Heart left ventricle (tissue), 16 donors: ENCODE measurements around the gene AP3B2. TPM values are rescaled to one million over a fixed set of nuclear protein-coding genes. Genes with fewer than 3 reads are reported as not detected.

Source experiments
- ATAC-seq, 4 donors: fragments of 200-7000 bp; cut with Tn5 transposase; one replicate each; pipeline ENCODE4 v1.9.1; 2020 to 2022; ENCODE audit warnings: moderate library complexity in 4 of 4, mild to moderate bottlenecking in 3 of 4, moderate number of reproducible peaks in 1 of 4
- DNase-seq, 5 donors: peaks; one replicate each; pipeline ENCODE4 v3.0.0-alpha.2; 2020
- H3K27ac ChIP-seq, 12 donors: fragments of 200-600 bp; sonication (generic) in 4 of 12; one replicate each; pipeline versions ENCODE4 v1.5.0 to v1.8.0; 2016 to 2022; ENCODE audit warnings: mild to moderate bottlenecking in 2 of 12
- H3K27me3 ChIP-seq, 9 donors: fragments of 200-600 bp; sonication (generic) in 2 of 9; one replicate each; pipeline versions ENCODE4 v1.5.1 to v1.8.0; 2016 to 2022; ENCODE audit warnings: mild to moderate bottlenecking in 3 of 9
- H3K36me3 ChIP-seq, 9 donors: fragments of 200-600 bp; sonication (generic) in 2 of 9; one replicate each; pipeline versions ENCODE4 v1.5.0 to v1.8.0; 2018 to 2022; ENCODE audit warnings: mild to moderate bottlenecking in 2 of 9
- H3K4me1 ChIP-seq, 12 donors: fragments of 200-600 bp; sonication (generic) in 4 of 12; one replicate each; pipeline versions ENCODE4 v1.5.0 to v1.8.0; 2016 to 2022; ENCODE audit warnings: mild to moderate bottlenecking in 3 of 12
- H3K4me3 ChIP-seq, 12 donors: fragments of 200-600 bp; sonication (generic) in 4 of 12; one replicate each; pipeline versions ENCODE4 v1.5.0 to v1.8.0; 2017 to 2022; ENCODE audit warnings: mild to moderate bottlenecking in 9 of 12, moderate library complexity in 4 of 12
- H3K9me3 ChIP-seq, 12 donors: fragments of 200-600 bp; sonication (generic) in 4 of 12; one replicate each; pipeline versions ENCODE4 v1.5.0 to v1.8.0; 2016 to 2022; ENCODE audit warnings: mild to moderate bottlenecking in 1 of 12
- CTCF ChIP-seq, 12 donors: fragments of 200-600 bp; sonication (generic) in 4 of 12; IDR thresholded peaks; one replicate each; pipeline versions ENCODE4 v1.5.0 to v1.8.0; 2018 to 2022; ENCODE audit warnings: antibody characterized with exemption in 12 of 12, mild to moderate bottlenecking in 5 of 12
- POLR2A ChIP-seq, 2 donors: fragments of 450-650 bp; IDR thresholded peaks; one replicate each; pipeline ENCODE4 v1.6.1; 2017; ENCODE audit warnings: antibody characterized with exemption in 2 of 2, mild to moderate bottlenecking in 2 of 2, moderate library complexity in 2 of 2
- WGBS, 4 donors: extraction: QIAGEN DNeasy Blood & Tissue Kit in 2 of 4; methylation state at CpG; one replicate each; pipeline versions ENCODE4 v1.1.5 to v1.1.7; 2013 to 2018; 5-methylcytosine and 5-hydroxymethylcytosine counted together
- intact Hi-C, 10 donors: fragments of 100-400 bp; cut with DNase I; formaldehyde crosslinking; loops; one replicate each; pipeline versions ENCODE4 v1.11.1 to v1.14.2; 2022
- long read RNA-seq, 3 donors: library from polyadenylated mRNA; unstranded; transcript quantifications; one replicate each; pipeline ENCODE4 v2.0.0, GENCODE V29; 2020 to 2021
- polyA plus RNA-seq, 2 donors: library from polyadenylated mRNA; stranded (reverse); fragments of 200-250 nt; gene quantifications; one replicate each; pipeline ENCODE4 v1.2.3, GENCODE V29; 2013
- total RNA-seq, 9 donors: library from RNA; depleted of rRNA in 2 of 9; stranded (reverse); fragments of >200 nt in 2 of 9; fragmentation: NEBNext Ultra II Directional in 3 of 9; extraction: Animal tissue kit (Norgen Biotek cat#: 25700) in 3 of 9; gene quantifications; one replicate each; pipeline versions ENCODE4 v1.1.0 to v1.2.4, GENCODE V29; 2016 to 2023
- donor health status: ischemic (EF 13 %, LVEDD 7.1; RV severe dilation, severe dysfunction).
- donor health status: healthy with polysubstance abuse.
- donor health status: DM: no; HTN: yes; CAD: no.
- donor health status: DM: no; HTN: no; CAD: no.
- donor health status: ischemic (EF 25% LVEDD 6.9; RV normal size, moderate dysfunction).
- donor health status: ischemic (EF 25% LVEDD 5.7; RV mildly dilated, moderate dysfunction).
- donor health status: healthy.
- donor health status: DM: yes; HTN: yes; CAD: no.
- donor health status: ischemic (EF 35%, LVEDD 5.7; RV mildly dilated, moderate dysfunction).
- donor health status: nonischemic (EF 11% LVEDD 7.7; RV severe dilation, severe dysfunction).
- donor health status: DM: yes; HTN: yes; CAD: no.
- donor health status: PGD.
- donor health status: ischemic (EF 29% LVEDD 5.4; RV normal size, mild dysfunction).
- donor health status: nonischemic (EF 23%, LVEDD 6.1; RV moderate dilation, normal function).

The AP3B2 gene, protein sequence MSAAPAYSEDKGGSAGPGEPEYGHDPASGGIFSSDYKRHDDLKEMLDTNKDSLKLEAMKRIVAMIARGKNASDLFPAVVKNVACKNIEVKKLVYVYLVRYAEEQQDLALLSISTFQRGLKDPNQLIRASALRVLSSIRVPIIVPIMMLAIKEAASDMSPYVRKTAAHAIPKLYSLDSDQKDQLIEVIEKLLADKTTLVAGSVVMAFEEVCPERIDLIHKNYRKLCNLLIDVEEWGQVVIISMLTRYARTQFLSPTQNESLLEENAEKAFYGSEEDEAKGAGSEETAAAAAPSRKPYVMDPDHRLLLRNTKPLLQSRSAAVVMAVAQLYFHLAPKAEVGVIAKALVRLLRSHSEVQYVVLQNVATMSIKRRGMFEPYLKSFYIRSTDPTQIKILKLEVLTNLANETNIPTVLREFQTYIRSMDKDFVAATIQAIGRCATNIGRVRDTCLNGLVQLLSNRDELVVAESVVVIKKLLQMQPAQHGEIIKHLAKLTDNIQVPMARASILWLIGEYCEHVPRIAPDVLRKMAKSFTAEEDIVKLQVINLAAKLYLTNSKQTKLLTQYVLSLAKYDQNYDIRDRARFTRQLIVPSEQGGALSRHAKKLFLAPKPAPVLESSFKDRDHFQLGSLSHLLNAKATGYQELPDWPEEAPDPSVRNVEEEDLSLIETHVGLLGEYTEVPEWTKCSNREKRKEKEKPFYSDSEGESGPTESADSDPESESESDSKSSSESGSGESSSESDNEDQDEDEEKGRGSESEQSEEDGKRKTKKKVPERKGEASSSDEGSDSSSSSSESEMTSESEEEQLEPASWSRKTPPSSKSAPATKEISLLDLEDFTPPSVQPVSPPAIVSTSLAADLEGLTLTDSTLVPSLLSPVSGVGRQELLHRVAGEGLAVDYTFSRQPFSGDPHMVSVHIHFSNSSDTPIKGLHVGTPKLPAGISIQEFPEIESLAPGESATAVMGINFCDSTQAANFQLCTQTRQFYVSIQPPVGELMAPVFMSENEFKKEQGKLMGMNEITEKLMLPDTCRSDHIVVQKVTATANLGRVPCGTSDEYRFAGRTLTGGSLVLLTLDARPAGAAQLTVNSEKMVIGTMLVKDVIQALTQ
- total RNA-seq (1 to 10 TPM in 1 of 9 donors, under 1 TPM in 5, not detected in 3; 0.22 to 5.2 (median 0.54) TPM), polyA plus RNA-seq (under 1 TPM; 0.06 to 0.11 TPM)
- long read RNA-seq, donor 1 = 0 reads
- long read RNA-seq, donor 2 = 0 reads
- long read RNA-seq, donor 3 = 0 reads

DNA sequence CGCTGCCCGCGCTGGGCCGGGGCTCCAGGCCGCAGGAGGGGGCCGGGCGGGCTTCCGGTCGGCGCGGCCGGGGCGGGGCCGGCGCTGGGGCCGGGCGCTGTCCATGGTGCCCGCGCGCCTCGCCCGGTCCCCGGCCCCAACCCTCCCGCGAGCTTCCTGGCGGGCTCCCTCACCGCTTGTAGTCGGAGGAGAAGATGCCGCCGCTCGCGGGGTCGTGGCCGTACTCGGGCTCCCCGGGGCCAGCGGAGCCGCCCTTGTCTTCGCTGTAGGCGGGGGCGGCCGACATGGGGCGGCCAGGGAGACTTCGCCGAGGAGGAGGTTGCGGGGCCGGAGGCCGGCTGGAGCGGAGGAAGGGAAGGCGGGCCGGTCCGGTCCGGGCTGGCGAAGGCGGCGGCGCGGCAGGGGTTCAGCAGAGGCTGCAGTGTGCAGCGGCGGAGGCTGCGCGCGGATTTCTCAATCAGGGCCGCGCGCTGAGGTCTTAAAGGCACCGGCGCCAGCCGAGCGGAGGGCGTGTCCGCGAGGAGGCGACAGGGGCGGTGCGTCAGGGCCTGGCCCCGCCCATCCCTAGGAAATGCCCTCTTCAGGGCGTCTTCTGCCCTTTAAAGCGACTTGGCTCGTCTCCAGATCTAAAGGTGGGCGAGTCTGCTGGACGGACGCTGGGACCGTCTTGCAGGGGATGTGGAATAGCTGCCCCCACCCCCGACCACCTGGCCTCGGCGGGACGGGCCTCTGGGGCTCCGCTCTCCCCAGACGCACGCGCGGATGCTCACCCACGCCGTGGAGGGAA, at the start of gene AP3B2:
AP3B2 (minus strand) TSS at position 455 of the 787 bp plus-strand sequence; CDS start at position 286, 169 bp downstream.
- TF ChIP-seq POLR2A (IDR thresholded peaks at IDR 0.05) = no peak
- TF ChIP-seq CTCF (IDR thresholded peaks at IDR 0.05) = no peak
- H3K27ac ChIP-seq = peak within 1 kb of the TSS in 1 of 12 donors; percentile 59
- intact Hi-C loops = loop anchor here in 1 of 10 donors (10.0 kb wide), 1 partner anchor 55 kb away; no protein-coding TSS in a partner anchor

DNA sequence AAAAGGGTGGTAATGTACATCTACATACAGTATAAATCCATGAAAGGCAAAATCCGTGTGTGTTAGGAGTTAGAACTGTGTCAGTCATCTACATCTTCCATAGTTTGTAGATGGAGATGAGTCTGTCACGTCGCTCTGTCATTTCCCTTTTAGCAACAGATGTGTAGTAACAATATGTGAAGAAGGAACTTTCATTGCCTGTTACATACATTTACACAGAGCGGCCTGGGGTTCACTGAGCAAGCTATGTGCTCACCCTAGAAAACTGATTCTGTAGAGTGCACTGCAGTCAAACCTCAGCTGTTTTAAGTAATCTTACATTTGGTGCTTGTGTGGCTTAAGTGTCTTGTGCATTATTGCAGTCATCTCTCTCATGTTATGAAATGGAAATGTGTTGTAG, 41.6 kb upstream of the AP3B2 start:
- Histone ChIP-seq H3K36me3 (peaks cover 0 to 41% (median 34%) of the 10 kb centered on the region in 9 donors), H3K9me3 (no peaks in the 10 kb centered on the region), H3K27ac (peak overlapping the region in 2 of 12 donors; percentile 92 to 95), H3K27me3 (no peaks in the 10 kb centered on the region), H3K4me1 (peaks cover 0 to 36% (median 17%) of the 10 kb centered on the region in 12 donors), H3K4me3 (peak overlapping the region; percentile 25 to 95 (median 77))
- WGBS, 4 donors = 45 to 55% (median 51%) methylated on average over 4 of the region's 4 CpGs
- DNase-seq = no peak
- intact Hi-C loops = loop anchor here in 6 of 10 donors (2.0 to 10.0 kb wide), 5 partner anchors 53 to 233 kb away; partner anchors contain the start of genes FSD2 (in 5 of the 6), WHAMM (in 5 of the 6), RPS17 (in 2 of the 6) and RAMAC (in 1 of the 6)
- ATAC-seq = no peak
- TF ChIP-seq POLR2A (IDR thresholded peaks at IDR 0.05) = no peak
- TF ChIP-seq CTCF (IDR thresholded peaks at IDR 0.05) = no peak

More for the DNA sequence above, at the start of gene AP3B2:
- DNase-seq = peak; percentile 35 to 73 (median 56)
- Histone ChIP-seq H3K4me1 (peaks cover 0 to 17% (median 9%) of the 10 kb centered on the region in 12 donors), H3K9me3 (no peaks in the 10 kb centered on the region), H3K36me3 (no peaks in the 10 kb centered on the region), H3K27me3 (peaks cover 0 to 20% (median 4%) of the 10 kb centered on the region in 9 donors), H3K4me3 (peak within 1 kb of the TSS; percentile 33 to 73 (median 64))
- whole genome bisulfite sequencing, 4 donors = 1 to 4% (median 1%) methylated on average over 5 to 95 of the region's 95 CpGs
- ATAC-seq = peak; percentile 32 to 98 (median 90)

- Histone ChIP-seq H3K27ac (peak overlapping the region in 11 of 12 donors; percentile 25 to 95 (median 91)), H3K4me3 (peak overlapping the region; percentile 25 to 95 (median 77)), H3K27me3 (no peaks in the 10 kb centered on the region), H3K36me3 (peaks cover 0 to 36% (median 28%) of the 10 kb centered on the region in 9 donors), H3K9me3 (no peaks in the 10 kb centered on the region), H3K4me1 (peaks cover 0 to 36% (median 17%) of the 10 kb centered on the region in 12 donors)
- WGBS, 4 donors = 2 to 6% (median 3%) methylated on average over 7 to 8 of the region's 8 CpGs
- DNase-seq (no peak), ATAC-seq (peak; percentile 5 to 9 (median 6))
- TF ChIP-seq CTCF (IDR thresholded peaks at IDR 0.05) = no peak
- TF ChIP-seq POLR2A (IDR thresholded peaks at IDR 0.05) = no peak
- intact Hi-C loops = loop anchor here in 6 of 10 donors (2.0 to 10.0 kb wide), 5 partner anchors 54 to 234 kb away; partner anchors contain the start of genes FSD2 (in 5 of the 6), WHAMM (in 5 of the 6), RPS17 (in 2 of the 6) and RAMAC (in 1 of the 6)
These were observed 41.1 kb upstream of the AP3B2 start for GRCh38 chr15:82750831-82751180.
